ENCODE measurements around the gene PNPLA2. TPM values are rescaled to one million over a fixed set of nuclear protein-coding genes. Genes with fewer than 3 reads are reported as not detected.

Gene PNPLA2
- total and polyA plus RNA-seq, 10 of the 15 experiments (the other 5 are each of a cell fraction or from before 2014, with no cell fraction given), result 0.19 to 34.0 (median 8.1) TPM

GRCh38 chr11:810040-810567, 8.6 kb upstream of the PNPLA2 start (continued):
- TF ChIP-seq, protein P1, sequence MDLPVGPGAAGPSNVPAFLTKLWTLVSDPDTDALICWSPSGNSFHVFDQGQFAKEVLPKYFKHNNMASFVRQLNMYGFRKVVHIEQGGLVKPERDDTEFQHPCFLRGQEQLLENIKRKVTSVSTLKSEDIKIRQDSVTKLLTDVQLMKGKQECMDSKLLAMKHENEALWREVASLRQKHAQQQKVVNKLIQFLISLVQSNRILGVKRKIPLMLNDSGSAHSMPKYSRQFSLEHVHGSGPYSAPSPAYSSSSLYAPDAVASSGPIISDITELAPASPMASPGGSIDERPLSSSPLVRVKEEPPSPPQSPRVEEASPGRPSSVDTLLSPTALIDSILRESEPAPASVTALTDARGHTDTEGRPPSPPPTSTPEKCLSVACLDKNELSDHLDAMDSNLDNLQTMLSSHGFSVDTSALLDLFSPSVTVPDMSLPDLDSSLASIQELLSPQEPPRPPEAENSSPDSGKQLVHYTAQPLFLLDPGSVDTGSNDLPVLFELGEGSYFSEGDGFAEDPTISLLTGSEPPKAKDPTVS (IDR thresholded peaks at IDR 0.05; ENCODE audit: low read depth, low read length), result no peak
- TF ChIP-seq, protein P2, sequence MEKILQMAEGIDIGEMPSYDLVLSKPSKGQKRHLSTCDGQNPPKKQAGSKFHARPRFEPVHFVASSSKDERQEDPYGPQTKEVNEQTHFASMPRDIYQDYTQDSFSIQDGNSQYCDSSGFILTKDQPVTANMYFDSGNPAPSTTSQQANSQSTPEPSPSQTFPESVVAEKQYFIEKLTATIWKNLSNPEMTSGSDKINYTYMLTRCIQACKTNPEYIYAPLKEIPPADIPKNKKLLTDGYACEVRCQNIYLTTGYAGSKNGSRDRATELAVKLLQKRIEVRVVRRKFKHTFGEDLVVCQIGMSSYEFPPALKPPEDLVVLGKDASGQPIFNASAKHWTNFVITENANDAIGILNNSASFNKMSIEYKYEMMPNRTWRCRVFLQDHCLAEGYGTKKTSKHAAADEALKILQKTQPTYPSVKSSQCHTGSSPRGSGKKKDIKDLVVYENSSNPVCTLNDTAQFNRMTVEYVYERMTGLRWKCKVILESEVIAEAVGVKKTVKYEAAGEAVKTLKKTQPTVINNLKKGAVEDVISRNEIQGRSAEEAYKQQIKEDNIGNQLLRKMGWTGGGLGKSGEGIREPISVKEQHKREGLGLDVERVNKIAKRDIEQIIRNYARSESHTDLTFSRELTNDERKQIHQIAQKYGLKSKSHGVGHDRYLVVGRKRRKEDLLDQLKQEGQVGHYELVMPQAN (conservative IDR thresholded peaks at IDR 0.05), result peak; percentile 73
- TF ChIP-seq BACH1 (IDR thresholded peaks at IDR 0.05; ENCODE audit: borderline replicate concordance) (peak; percentile 60; the same call in 1 of the 2 replicates), HDGF (IDR thresholded peaks at IDR 0.05) (no peak), SIN3A (IDR thresholded peaks at IDR 0.05; ENCODE audit: low read depth, low read length) (peak; percentile 14; the same call in 1 of the 2 replicates), NR2F1 (conservative IDR thresholded peaks at IDR 0.05) (0 out of 2 replicates have a peak, but pooled peaks have one; percentile 59), RBBP5 (conservative IDR thresholded peaks at IDR 0.05) (0 out of 2 replicates have a peak, but pooled peaks have one; percentile 40)

Measured in GM12878 (cell line).